KG1 (cell line): ENCODE results near the gene LAMB3.

Source experiments
- DNase-seq: peaks from one replicate; lab custom pipeline; 2025; lab: John Stamatoyannopoulos, UW

LAMB3 gene

DNA sequence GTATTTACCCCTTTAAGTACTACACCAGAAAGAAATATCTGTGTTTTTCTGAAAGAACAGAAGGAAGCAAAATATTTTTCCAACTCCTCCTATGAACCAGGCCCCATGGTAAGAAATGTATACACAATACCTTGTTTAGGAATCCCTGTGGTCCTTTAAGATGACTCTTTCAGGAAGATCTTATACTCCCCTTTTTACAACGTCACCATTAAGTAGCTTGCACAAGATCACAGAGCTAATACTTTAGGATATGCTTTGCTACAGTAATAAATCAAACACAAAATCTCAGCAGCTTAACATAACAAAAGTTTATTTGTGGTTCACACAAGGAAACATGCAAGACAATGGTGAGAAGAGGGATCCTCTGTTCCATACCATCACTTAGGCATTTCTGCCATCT is 8.8 kb upstream of the LAMB3 start:
- DNase-seq, result no peak

DNA sequence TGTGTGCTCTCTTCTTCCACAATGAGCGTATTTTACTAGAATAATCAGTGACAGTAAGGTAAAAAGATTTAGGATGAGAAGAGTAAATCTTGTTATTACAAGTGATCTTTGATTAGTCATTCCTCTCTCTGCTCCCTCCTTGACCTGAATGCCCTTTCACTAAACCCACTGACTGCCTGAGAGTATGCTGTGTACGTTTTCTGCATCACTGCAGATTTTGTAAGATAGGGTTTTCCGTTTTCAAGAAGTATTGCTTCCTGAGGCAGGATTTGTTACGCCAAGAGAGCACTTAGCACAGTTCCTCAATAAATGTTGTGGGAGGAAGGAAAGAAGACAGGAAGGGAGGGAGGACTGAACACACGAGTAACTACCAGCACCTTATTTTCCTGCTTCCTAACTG is 7.7 kb upstream of the LAMB3 start:
- DNase-seq, result no peak

DNA sequence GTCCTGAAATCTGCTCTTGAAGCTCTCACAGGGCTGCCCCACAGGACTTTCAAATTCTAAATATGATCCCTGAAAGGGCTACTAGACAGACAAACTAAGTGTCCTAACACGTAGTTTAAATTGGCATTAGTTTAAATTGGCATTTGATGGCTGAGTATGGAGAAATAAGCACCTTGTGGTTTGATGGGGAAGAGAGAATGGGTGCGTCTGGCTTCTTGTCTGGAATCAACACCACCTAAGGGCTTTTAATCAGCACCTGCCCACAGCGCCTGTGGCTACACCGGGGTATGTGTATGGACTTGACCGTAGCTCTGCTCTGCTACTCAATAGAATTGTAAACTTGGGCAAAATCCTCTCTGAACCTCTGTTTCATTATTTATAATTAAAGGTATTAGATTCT is 5.7 kb upstream of the LAMB3 start:
- DNase-seq, result no peak

DNA sequence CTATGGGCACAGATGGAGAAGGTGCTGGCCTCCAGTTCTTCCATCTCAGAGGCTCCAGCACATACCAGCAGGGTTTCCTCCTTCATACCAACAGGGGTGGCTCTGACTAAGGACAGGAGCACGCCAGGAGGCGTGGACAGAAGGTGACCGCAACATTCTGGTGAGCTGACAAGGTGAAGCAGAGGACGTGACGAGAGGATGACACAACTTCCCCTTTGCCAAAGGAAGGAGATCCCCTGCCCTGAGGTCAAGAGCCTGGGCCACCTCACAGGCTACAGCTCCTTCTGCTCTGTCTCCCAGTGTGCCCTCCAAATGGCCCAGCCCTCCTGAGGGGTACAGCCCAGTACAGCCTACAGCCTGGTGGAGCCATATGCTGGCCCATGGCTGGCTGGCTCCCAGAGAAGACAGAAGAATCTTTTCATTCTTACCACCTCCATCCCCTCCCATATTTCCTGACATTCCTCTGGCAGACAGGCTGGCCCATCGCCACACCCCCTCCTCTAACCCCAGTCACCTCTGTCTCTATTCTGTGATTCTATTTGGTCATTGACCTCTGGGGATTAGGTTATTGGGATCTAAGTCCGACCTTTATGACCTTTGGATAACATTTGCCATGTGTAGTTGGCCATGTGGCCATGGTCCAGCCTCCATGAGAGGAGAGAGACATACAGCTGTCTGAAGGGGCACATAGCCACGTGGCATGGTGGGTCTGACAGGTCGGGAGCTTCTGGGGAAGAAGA is 5.1 kb upstream of the LAMB3 start:
- DNase-seq, result no peak

GRCh38 chr1:209655411-209656231 is 3.4 kb upstream of the LAMB3 start:
- no peak for DNase-seq

- no peak for DNase-seq
Measured at GRCh38 chr1:209653915-209654351, 1.7 kb upstream of the LAMB3 start.

DNA sequence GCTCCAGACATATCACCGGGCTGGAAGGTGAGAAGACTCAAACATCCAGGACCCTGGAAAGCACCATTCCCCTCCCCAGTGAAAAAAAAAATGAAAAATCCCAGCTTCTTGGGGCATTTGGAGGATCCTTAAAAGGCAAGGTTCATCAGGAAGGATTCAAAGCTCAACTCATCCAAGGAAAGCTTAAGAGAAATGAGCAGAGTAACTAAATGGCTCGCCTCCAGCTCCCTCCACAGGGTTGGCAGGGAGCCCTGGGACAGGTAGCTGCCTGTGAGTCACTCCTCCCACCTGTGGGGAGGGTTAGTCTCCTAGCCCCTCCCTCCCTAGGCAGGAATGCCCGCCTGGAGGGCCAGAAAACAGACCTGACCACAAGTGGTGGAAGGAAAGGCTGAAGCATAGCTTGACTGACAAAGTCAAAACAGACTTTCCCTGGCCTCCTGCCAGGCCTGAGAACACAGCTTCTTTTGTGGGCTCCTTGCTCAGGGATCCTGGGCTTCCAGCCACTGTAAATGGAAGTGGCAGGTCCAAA is 712 bp upstream of the LAMB3 start:
- no peak for DNase-seq

GRCh38 chr1:209651138-209651587 is 1.1 kb downstream of the LAMB3 start:
- DNase-seq, result no peak

DNA sequence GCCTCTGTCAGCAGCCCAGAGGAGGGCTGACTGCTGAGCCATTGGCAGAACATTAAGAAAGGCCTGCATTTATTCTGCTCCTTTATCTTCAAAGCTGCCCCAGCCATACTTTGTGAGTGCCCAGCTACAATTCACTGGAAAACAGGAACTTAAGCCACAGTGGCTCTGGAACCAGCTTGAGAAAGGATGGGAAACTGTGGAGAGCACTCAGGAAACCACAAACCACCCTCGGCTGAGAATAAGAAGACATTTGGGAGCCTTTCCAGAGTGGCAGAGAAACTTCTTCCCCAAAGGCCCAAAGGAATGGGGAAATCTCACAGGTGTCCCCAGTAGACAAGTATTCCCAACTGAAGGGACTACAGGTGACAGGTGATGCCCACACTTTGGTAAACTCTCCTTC is 1.8 kb downstream of the LAMB3 start:
- DNase-seq, result no peak

DNA sequence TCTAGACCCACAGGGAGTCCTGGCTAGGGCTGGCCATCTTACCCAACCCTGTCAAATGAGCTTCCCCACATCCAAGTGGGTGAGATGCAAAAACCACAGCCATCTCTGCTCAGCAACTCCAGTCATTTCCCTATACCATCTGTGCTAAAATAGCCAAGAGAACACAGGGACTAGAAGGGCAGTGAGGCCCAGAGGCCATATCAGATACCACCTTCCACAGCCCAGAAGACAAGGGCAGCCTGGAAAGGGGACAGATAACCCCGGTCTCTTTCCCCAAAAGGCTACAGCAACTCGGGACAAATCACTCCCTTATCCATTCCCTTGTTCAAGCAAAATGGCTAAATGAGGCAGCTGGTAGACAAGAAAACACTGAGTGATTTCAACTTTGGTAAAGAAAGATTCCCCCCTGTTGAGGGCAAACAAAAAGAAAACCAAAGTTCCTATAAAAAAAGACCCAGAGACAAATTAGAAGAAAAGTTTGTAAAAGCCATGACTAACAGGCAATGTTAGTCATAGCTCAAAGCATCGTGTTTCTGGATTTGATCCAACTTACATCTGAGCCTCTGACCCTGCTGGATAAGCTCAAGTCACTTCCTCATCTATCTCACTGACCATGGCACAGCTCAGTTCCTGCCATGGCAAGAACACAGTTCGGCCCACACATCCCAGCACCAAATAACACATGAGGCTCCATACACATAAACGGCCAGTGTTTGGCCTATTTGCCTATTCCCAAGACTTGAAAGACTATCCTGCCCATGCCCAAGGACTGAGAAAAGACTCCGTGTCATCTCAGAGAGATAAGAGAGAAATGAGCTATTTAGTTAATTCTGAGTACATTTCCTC is 3.1 kb downstream of the LAMB3 start:
- DNase-seq, result no peak

DNA sequence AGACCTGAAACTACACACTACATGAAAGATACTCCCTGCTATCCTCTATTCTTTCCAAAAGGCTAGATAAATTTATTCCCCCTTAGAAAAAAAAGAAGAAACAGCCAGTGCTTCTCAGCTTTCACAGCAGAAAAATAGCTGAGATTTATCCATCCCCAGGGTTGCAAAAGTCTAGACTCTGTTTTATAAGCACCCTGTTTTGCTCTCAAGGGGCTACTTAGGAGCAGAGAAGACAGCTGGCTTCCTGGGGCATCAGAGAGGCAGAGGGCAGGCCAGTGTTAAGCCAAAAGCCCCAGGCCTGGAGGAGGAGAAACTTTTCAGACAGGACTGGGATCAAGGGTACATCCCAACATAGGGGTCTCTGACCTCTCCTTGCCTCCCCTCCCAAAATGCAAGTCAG is 3.9 kb downstream of the LAMB3 start:
- DNase-seq, result no peak

DNA sequence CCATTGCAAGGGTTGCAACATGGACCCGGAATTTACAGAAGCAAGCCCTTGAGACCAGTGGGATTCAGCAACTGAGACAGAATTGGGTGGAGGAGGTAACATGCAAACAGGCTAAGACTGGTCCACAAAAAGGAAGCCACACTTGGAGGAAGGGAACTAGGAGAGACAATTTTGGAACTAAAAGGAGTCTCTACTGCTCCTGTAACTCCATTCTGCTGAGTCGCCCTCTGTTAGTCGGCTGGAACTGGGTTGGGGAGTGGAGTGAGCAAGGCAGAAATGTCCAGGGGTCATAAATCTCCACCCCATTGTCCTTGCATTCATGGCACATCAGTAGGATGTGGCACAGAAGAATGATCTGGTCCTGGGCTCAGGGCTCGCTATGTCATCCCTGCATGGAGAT is 5.1 kb downstream of the LAMB3 start:
- no peak for DNase-seq

GRCh38 chr1:209646558-209646957 is 5.7 kb downstream of the LAMB3 start:
- DNase-seq, result no peak

- DNase-seq, result no peak
Measured at GRCh38 chr1:209645574-209646452, 6.4 kb downstream of the LAMB3 start.

- no peak for DNase-seq
Measured at GRCh38 chr1:209643285-209644020, 8.8 kb downstream of the LAMB3 start.

DNA sequence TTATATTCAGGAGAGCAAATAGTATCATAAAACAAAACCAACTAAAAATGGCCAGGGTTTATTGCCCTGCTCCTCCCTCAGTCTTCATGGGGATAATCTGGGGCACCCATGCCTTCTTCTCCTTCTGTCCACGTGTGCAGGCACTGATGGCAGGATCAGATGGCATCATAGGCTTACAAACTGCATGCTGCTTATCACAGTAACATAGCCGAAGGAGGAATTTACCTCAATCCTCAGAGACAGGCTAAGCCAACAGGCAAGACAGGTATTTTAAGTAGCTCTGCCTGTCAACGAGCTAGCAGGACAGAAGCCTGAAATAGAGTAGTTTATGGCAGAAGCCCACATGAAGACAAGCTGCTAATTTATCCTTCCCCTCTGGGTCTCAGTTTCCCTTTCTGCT is 9.4 kb downstream of the LAMB3 start:
- no peak for DNase-seq

GRCh38 chr1:209641832-209642172 is 10.4 kb downstream of the LAMB3 start:
- no peak for DNase-seq

DNA sequence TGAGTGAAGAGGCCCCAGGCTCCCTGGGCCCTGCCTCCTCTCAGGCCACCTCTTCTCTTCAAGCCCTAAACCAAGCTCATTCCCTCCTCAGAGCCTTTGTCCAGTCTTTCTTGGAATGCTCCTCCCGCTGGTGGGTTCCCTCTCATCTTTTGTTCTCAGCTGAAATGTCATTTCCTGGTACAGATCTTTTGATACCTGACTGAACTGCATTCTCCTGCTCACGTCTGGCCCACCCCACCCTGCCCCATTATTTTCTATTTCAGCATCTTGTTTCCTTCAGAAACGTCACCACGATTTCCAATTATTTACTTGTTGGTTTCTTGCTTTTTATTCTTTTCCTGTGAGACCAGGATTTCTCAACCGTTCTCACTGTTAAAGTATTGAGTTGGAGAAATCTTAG is 16.4 kb downstream of the LAMB3 start:
- no peak for DNase-seq

- DNase-seq, result no peak
Measured at GRCh38 chr1:209634005-209634737, 18.1 kb downstream of the LAMB3 start.
